Liver (tissue), 3 donors: ENCODE results near the gene RAD9A.

Source experiments
- GABPA ChIP-seq, 2 donors: IDR thresholded peaks in 1 of 2; conservative IDR thresholded peaks in 1 of 2; 2 replicates each; pipeline ENCODE4 v1.6.1; 2016; ENCODE audit warnings: antibody characterized with exemption in 2 of 2, mild to moderate bottlenecking in 1 of 2, moderate library complexity in 1 of 2
- RXRA ChIP-seq, 2 donors: IDR thresholded peaks; 2 replicates each; pipeline ENCODE4 v1.6.1; 2017 to 2018; ENCODE audit warnings: antibody characterized with exemption in 2 of 2, mild to moderate bottlenecking in 1 of 2
- TF ChIP-seq, protein P1 (sequence below): fragments of 150-350 bp; IDR thresholded peaks from 2 replicates; pipeline ENCODE4 v1.5.1; 2017; ENCODE audit warnings: improper control_type of control experiment, low read depth, low read length; ENCODE audit not compliant: missing input control
- TF ChIP-seq, protein P2 (sequence below): IDR thresholded peaks from 2 replicates; pipeline ENCODE4 v1.6.1; 2016; ENCODE audit warnings: antibody characterized with exemption
- donor health status: healthy.
- donor health status: healthy.

DNA sequence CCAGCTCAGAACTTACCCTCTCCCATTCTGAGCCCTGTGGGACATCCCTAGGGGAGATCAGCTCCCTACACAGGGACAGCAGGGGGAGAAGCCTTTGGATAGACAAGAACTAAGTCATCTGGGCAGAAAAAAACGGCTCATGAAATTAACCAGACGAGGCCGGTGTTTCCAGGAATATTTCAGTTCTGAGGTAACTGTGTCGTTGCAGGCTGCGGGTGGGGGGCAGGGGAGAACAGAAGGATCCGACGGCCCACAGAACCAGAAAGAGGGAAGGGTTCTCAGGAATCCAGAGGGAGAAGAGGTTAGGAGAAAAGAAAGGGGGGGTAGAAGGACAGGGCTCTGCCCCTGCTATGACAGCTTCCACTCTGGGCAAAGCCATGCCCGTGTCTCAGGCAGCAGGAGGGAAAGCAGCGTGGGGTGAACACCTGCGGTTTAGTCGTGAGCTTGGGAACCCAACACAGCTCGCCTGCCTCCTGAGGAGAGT, 21.9 kb upstream of the RAD9A start:
- TF ChIP-seq, protein P1, sequence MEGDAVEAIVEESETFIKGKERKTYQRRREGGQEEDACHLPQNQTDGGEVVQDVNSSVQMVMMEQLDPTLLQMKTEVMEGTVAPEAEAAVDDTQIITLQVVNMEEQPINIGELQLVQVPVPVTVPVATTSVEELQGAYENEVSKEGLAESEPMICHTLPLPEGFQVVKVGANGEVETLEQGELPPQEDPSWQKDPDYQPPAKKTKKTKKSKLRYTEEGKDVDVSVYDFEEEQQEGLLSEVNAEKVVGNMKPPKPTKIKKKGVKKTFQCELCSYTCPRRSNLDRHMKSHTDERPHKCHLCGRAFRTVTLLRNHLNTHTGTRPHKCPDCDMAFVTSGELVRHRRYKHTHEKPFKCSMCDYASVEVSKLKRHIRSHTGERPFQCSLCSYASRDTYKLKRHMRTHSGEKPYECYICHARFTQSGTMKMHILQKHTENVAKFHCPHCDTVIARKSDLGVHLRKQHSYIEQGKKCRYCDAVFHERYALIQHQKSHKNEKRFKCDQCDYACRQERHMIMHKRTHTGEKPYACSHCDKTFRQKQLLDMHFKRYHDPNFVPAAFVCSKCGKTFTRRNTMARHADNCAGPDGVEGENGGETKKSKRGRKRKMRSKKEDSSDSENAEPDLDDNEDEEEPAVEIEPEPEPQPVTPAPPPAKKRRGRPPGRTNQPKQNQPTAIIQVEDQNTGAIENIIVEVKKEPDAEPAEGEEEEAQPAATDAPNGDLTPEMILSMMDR: no peak
- TF ChIP-seq GABPA (IDR thresholded peaks at IDR 0.05 in 1 of 2, conservative IDR thresholded peaks at IDR 0.05 in 1 of 2) (no peak), RXRA (IDR thresholded peaks at IDR 0.05) (no peak)
- TF ChIP-seq, protein P2, sequence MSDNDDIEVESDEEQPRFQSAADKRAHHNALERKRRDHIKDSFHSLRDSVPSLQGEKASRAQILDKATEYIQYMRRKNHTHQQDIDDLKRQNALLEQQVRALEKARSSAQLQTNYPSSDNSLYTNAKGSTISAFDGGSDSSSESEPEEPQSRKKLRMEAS: no peak
